ENCODE results near the gene PAX7. TPM values are rescaled to one million over a fixed set of nuclear protein-coding genes. Genes with fewer than 3 reads are reported as not detected.

Gene PAX7
- polyA plus RNA-seq, 1 donor from 2014 or later: not detected

GRCh38 chr1:18719786-18720451, 89.3 kb downstream of the PAX7 start (continued):
- TF ChIP-seq POLR2AphosphoS5 (IDR thresholded peaks at IDR 0.05) (no peak), RAD21 (conservative IDR thresholded peaks at IDR 0.05) (no peak)

- H3K27me3 ChIP-seq (ENCODE audit: insufficient read depth, low read depth, low read length): peaks cover 22% of the 10 kb centered on the region
Observed at GRCh38 chr1:18721041-18721440, 90.4 kb downstream of the PAX7 start.

More at GRCh38 chr1:18721041-18721440, 90.4 kb downstream of the PAX7 start:
- Histone ChIP-seq H3F3A (ENCODE audit: insufficient read depth, low read length, poor library complexity, severe bottlenecking) (no peaks in the 10 kb centered on the region), H2AFZ (ENCODE audit: low read depth, low read length) (no peak overlapping the region), H3K4me2 (ENCODE audit: low read length) (no peak overlapping the region), H3K27ac (ENCODE audit: low read length) (no peak overlapping the region), H3K79me2 (replicated peaks; ENCODE audit: insufficient read depth, low read length) (no peaks in the 10 kb centered on the region), H3K4me3 (ENCODE audit: low read length) (no peak overlapping the region), H3K9ac (ENCODE audit: low read length) (no peak overlapping the region), H3K9me3 (ENCODE audit: low read length) (no peaks in the 10 kb centered on the region), H3K36me3 (ENCODE audit: insufficient read depth, low read length) (no peaks in the 10 kb centered on the region), H3K9me2 (ENCODE audit: insufficient read depth, low read length) (no peaks in the 10 kb centered on the region), H4K20me1 (ENCODE audit: insufficient read depth) (no peaks in the 10 kb centered on the region)
- TF ChIP-seq REST (IDR thresholded peaks at IDR 0.05; ENCODE audit: borderline replicate concordance) (no peak), SMC3 (conservative IDR thresholded peaks at IDR 0.05; ENCODE audit: poor library complexity) (no peak), RAD21 (conservative IDR thresholded peaks at IDR 0.05) (no peak), CTCF (IDR thresholded peaks at IDR 0.05; ENCODE audit: poor library complexity, severe bottlenecking) (no peak)
